HG03520 (cell line): ENCODE data around the gene VPS9D1.
"Not testable (repeated sequence)": the region's sequence is repeated elsewhere in the genome, so short reads cannot be mapped to it uniquely, and the experiment has no call there.

ENCODE experiments used
- ATAC-seq: cut with Tn5 transposase; IDR thresholded peaks from one replicate; pipeline ENCODE4 v1.9.1; 2021; ENCODE audit warnings: mild to moderate bottlenecking, moderate library complexity; ENCODE audit not compliant: unreplicated experiment

VPS9D1 gene

DNA sequence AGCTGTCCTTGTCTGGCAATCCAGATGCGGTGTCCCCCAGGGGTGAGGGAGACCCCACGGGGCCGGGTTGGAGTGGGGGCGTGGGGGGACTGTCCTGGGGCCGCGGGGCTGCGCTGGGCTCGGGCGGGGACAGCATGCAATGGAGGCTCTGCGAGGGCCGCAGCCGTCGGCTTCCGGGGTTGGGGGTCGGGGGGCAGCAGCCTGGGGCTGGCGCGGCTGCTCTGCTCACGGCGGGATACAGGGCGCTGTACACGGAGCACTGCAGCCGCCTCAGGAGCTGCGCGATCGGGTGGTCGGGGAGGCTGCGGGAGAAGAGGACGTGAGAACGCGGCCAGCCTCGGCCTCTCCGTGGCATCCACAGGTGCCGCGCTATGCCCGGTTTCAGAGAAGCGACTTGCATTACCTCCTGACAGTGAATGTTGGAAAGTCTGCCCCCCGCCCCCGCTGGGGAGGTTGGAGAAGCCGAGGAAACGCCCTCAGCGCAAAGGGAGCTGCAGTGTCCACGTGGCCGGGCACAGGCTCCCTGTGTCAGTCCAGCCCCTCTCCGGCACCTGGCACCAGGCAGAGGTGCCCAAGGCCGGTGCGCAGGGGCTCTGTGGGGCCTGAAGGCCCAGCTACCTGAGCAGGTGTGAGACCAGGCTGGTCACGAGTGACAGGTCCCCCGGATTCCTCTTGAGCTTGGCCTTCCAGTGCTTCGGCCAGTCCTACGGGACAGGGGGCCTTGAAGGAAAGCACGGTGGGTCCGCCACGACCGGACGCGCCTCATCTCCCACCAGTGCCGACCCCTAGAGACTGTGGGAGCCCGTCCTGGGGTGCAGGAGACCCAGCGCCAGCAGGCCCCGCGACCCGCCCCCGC lies 9.8 kb downstream of the VPS9D1 start:
- ATAC-seq, result no peak

DNA sequence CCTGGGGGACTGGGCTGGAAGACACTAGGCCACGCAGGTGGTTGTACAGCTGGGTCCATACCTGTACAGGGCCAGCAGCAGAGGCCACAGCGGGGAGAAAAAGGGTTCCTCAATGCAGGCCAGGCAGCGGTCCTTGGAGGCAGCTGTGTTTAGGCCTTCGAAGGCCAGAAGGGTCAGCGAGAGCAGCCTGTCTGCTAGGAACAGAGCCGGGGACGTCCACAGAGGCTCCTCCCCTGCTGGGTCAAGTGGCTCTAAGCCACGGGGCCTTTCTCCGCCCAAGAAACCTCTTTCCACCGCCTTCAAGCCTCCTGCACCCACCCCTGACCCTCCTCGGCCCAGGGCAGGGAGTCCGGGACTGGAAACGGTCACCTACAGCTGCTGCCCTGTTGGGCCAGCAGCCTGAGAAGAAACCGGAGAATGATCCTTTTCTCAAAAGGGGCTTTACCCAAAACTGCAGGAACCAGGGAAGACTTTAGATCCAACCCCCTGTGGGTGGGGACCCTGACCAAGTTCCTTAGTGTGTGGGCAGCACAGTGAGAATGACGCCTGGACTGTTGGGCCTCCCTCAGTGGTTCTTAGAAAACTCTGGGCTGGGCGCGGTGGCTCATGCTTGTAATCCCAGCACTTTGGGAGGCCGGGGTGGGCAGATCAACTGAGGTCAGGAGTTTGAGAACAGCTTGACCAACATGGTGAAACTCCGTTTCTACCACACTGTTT lies 10.8 kb downstream of the VPS9D1 start:
- ATAC-seq, result no peak

- ATAC-seq, result no peak
Observed at GRCh38 chr16:89709166-89709565, 11.5 kb downstream of the VPS9D1 start.

GRCh38 chr16:89708481-89708931 lies 12.2 kb downstream of the VPS9D1 start:
- ATAC-seq, result no peak

DNA sequence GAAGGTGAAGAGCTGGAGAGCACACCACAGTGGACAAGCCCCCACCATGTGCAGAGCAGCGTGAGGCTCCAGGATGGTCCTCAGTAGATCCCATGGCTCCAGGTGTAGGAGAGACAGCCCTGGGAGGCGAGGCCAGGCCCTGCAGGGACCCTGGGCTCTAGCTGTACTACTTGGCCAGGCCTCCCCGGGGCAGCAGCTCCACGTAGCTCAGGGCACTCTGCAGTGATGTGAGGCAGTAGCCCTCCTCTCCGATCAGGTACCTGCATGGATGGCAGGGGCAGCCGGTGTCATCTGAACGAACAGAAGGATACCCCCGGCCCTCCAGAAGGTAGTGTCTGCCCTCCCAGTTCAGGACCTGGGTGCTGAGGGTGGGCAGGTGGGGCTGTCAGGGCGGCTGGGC lies 13.0 kb downstream of the VPS9D1 start:
- no peak for ATAC-seq

DNA sequence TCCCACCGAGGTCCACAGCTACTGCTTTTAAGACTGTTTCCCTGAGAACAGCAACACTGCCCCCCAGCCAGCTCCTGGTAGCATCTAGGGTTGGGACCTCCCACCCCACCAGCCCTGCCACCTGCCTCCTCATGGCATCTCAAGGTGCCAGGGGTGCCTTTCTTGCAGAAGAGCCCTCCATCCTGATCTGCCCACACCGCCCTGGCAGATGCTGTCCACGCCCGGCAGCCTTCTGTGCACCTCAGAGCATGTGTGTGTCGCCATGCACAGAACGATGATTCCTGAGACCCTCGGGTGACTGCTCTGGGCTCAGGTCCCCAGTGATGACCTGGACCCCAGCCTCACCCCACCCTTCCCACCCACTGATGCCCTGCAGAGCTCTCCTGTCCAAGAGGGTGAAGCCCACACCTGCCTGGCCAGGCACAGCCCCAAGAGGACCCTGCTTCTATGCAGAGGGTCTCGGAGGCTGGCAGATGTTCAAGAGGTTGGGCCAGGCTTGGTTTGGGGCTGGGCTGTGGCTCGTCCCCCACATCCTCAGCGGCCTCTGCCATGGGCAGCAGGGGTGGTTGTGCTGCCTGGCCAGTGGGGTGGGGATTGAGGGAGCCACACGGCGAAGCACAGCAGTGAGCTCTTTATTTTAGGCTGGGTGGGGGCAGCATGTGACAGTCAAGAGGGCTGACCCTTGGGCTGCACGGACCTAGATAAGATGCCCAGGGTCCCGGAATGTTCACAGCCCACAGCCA lies 14.0 kb downstream of the VPS9D1 start:
- ATAC-seq, result no peak

- no peak for ATAC-seq
Observed at GRCh38 chr16:89705006-89705405, 15.7 kb downstream of the VPS9D1 start.

- ATAC-seq, result no peak
Observed at GRCh38 chr16:89704281-89704680, 16.4 kb downstream of the VPS9D1 start.

GRCh38 chr16:89701425-89702406 lies 19.0 kb downstream of the VPS9D1 start, which contains the start of gene SPATA2L:
TSS of gene SPATA2L (minus strand) at chr16:89701705. CDS start at chr16:89701232, 473 bp downstream.
- ATAC-seq, result peak; percentile 60

GRCh38 chr16:89700649-89701424 lies 19.9 kb downstream of the VPS9D1 start:
- ATAC-seq, result peak; percentile 2

DNA sequence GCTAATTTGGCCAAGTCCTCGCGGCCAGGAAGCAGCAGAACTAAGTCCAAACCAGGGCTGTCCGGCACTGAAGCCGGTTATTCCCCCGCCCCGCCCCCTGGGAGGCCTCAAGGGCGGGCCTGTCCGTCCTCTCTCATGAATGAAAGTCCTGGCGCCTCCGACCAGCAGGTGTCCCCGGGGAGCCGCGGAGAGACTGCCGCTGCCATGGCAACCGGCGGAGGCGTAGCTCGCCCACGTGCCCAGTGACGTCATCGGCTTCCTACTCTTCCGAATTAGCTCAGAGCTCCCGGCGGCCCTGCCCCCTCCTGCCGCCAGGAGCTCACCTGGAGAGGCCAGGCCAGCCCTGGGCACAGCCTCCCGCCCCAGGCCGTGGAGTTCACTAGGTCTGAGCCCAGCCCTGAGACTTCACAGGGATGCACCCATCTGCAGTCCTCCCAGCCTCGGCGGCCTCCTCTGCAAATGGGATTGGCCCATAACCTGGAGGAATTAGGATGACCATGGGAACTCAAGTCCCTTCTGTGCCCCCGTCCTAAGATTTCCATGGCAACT lies 20.5 kb downstream of the VPS9D1 start:
- ATAC-seq, result peak; percentile 30

DNA sequence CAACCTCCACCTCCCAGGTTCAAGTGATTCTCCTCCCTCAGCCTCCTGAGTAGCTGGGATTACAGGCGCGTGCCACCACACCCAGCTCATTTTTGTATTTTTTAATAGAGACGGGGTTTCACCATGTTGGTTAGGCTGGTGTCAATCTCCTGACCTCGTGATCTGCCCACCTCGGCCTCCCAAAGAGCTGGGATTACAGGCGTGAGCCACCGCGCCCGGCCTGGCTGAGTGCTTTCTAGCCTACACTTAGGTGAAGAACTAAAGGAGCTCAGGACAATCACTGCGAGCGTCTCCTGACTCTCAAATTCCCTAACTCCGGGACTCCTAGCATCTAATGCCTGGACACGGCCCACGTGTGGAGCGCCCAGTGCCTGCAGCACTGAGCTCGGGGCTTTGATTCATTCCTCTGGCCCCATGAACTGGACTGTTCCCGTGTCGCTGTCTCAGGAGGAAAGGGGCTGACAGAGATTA lies 21.0 kb downstream of the VPS9D1 start:
- not testable (repeated sequence) for ATAC-seq

- ATAC-seq, result not testable (repeated sequence)
Observed at GRCh38 chr16:89698717-89699116, 22.0 kb downstream of the VPS9D1 start.

DNA sequence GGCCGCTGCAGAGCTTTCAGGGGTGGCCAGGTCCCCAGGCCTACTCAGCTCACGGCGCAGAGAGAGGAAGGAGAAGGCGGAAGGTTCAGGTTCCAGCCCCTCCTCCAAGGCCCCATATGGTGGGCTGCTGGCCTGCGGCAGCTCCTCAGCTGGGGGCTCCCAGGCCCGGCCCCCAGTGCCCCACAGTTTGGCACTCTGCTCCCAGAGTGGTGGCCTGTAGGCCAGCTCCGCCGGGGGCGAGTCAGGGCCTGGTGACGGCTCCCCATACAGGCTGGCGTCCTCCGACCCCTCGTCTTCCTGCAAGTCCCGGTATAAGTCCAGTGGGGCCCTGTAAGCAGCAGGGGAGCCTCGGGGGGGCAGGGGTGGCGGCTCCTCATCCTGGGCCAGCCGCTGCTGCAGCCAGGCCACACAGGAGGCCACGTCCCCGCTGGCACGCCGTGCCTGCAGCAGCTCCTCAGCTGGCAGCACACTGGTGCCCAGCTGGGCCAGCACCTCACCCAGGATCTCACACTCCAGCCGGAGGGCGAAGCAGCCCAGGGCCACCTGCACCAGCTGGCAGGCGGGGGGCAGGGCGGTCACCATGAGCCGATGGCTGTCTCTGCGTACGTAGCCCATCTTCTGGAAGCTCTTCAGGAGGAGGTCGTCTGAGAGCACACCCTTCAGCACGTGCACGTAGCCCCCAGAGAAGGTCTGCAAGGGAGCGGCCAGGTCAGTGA lies 22.9 kb downstream of the VPS9D1 start:
- ATAC-seq, result no peak

GRCh38 chr16:89697161-89697615 lies 23.5 kb downstream of the VPS9D1 start:
- no peak for ATAC-seq

GRCh38 chr16:89696670-89697128 lies 24.0 kb downstream of the VPS9D1 start:
- ATAC-seq, result no peak

- no peak for ATAC-seq
Observed at GRCh38 chr16:89695875-89696669, 24.6 kb downstream of the VPS9D1 start.
